DOHH2 (cell line): ENCODE measurements around the gene CABP1.

Source experiments
- H3F3A ChIP-seq: fragments of 200-600 bp; sonication (generic), shearing (Covaris generic); 2 replicates; pipeline ENCODE4 v1.6.0; 2016; ENCODE audit warnings: antibody characterized with exemption, mild to moderate bottlenecking; ENCODE audit not compliant: control insufficient read depth, insufficient read depth
- H3K27ac ChIP-seq: fragments of 200-600 bp; sonication (generic); 2 replicates; pipeline ENCODE4 v1.5.1; 2014; ENCODE audit warnings: low read depth, mild to moderate bottlenecking, low read length, moderate library complexity
- H3K27me3 ChIP-seq: fragments of 200-600 bp; sonication (generic); 2 replicates; pipeline ENCODE4 v1.6.1; 2014; ENCODE audit warnings: mild to moderate bottlenecking, low read length, mixed read lengths; ENCODE audit not compliant: control insufficient read depth
- H3K36me3 ChIP-seq: fragments of 200-600 bp; sonication (generic); 2 replicates; pipeline ENCODE4 v1.6.1; 2014; ENCODE audit warnings: mild to moderate bottlenecking, low read length, moderate library complexity, mixed read lengths; ENCODE audit not compliant: control insufficient read depth
- H3K4me1 ChIP-seq: fragments of 200-600 bp; sonication (generic); 2 replicates; pipeline ENCODE4 v1.6.1; 2014; ENCODE audit warnings: mild to moderate bottlenecking, low read length, mixed read lengths; ENCODE audit not compliant: control insufficient read depth
- H3K4me2 ChIP-seq: fragments of 200-600 bp; sonication (generic); 2 replicates; pipeline ENCODE4 v1.6.0; 2014; ENCODE audit warnings: mild to moderate bottlenecking, low read length, moderate library complexity
- H3K4me3 ChIP-seq: fragments of 200-600 bp; sonication (generic); 2 replicates; pipeline ENCODE4 v1.5.1; 2014; ENCODE audit warnings: mild to moderate bottlenecking, low read length, mixed read lengths
- H3K79me2 ChIP-seq: fragments of 200-600 bp; sonication (generic); 2 replicates; pipeline ENCODE4 v1.6.1; 2014; ENCODE audit warnings: mild to moderate bottlenecking, low read length, mixed read lengths; ENCODE audit not compliant: control insufficient read depth
- H3K9me2 ChIP-seq: fragments of 200-600 bp; sonication (generic); replicated peaks from 2 replicates; pipeline ENCODE4 v1.6.1; 2014; ENCODE audit warnings: mild to moderate bottlenecking, low read length, mixed read lengths; ENCODE audit not compliant: control insufficient read depth
- H3K9me3 ChIP-seq: fragments of 200-600 bp; sonication (generic); 2 replicates; pipeline ENCODE4 v1.6.1; 2014; ENCODE audit warnings: antibody characterized with exemption, low read length, mixed read lengths; ENCODE audit not compliant: control insufficient read depth, insufficient read depth
- H4K20me1 ChIP-seq: fragments of 200-600 bp; sonication (generic); 2 replicates; pipeline ENCODE4 v1.6.0; 2014; ENCODE audit warnings: low read depth, mild to moderate bottlenecking, antibody characterized with exemption, low read length, moderate library complexity; ENCODE audit not compliant: control insufficient read depth, insufficient read depth
- CTCF ChIP-seq: fragments of 200-600 bp; sonication (generic); IDR thresholded peaks from one replicate; pipeline ENCODE4 v1.5.1; 2014; ENCODE audit warnings: antibody characterized with exemption, mild to moderate bottlenecking, low read depth, low read length; ENCODE audit not compliant: poor library complexity, severe bottlenecking
- EZH2phosphoT487 ChIP-seq: fragments of 200-600 bp; sonication (generic); IDR thresholded peaks from 2 replicates; pipeline ENCODE4 v1.6.1; 2017; ENCODE audit warnings: borderline replicate concordance, mild to moderate bottlenecking, antibody characterized with exemption, low read length, moderate library complexity, mixed read lengths

CABP1 gene

GRCh38 chr12:120646044-120646443 lies 5.6 kb downstream of the CABP1 start:
- no peaks in the 10 kb centered on the region for H3K36me3 ChIP-seq
- peaks cover 72% of the 10 kb centered on the region for H3K27me3 ChIP-seq
- H3K9me3 ChIP-seq = no peaks in the 10 kb centered on the region
- H3K4me3 ChIP-seq = no peak overlapping the region
- H3K27ac ChIP-seq = no peak overlapping the region
- peaks cover 33% of the 10 kb centered on the region for H3K4me1 ChIP-seq
- H3K9me2 ChIP-seq = no peaks in the 10 kb centered on the region
- TF ChIP-seq EZH2phosphoT487 = no peak
- TF ChIP-seq CTCF = no peak
- no peaks in the 10 kb centered on the region for H3F3A ChIP-seq
- no peaks in the 10 kb centered on the region for H3K79me2 ChIP-seq
- H3K4me2 ChIP-seq = no peak overlapping the region
- no peaks in the 10 kb centered on the region for H4K20me1 ChIP-seq

- Histone ChIP-seq H3K9me3 (no peaks in the 10 kb centered on the region), H3K4me2 (peak overlapping the region; percentile 24; the same call in 1 of the 2 replicates), H3K27me3 (peaks cover 68% of the 10 kb centered on the region), H3K27ac (no peak overlapping the region), H3K36me3 (no peaks in the 10 kb centered on the region), H3K4me1 (peaks cover 26% of the 10 kb centered on the region), H3K9me2 (no peaks in the 10 kb centered on the region), H4K20me1 (no peaks in the 10 kb centered on the region), H3K79me2 (no peaks in the 10 kb centered on the region), H3K4me3 (no peak overlapping the region), H3F3A (no peaks in the 10 kb centered on the region)
- TF ChIP-seq EZH2phosphoT487 (no peak), CTCF (no peak)
Observed at GRCh38 chr12:120647375-120647755, 6.9 kb downstream of the CABP1 start.

- peaks cover 26% of the 10 kb centered on the region for H3K4me1 ChIP-seq
- no peaks in the 10 kb centered on the region for H3K9me3 ChIP-seq
- peaks cover 55% of the 10 kb centered on the region for H3K27me3 ChIP-seq
- H3K27ac ChIP-seq = no peak overlapping the region
- H3K9me2 ChIP-seq = no peaks in the 10 kb centered on the region
- peak overlapping the region; percentile 60 for H3K4me3 ChIP-seq
- H3F3A ChIP-seq = no peaks in the 10 kb centered on the region
- H3K79me2 ChIP-seq = no peaks in the 10 kb centered on the region
- peak overlapping the region; percentile 77 for H3K4me2 ChIP-seq
- H4K20me1 ChIP-seq = no peaks in the 10 kb centered on the region
- no peak for TF ChIP-seq EZH2phosphoT487
- TF ChIP-seq CTCF = peak; percentile 44
- H3K36me3 ChIP-seq = no peaks in the 10 kb centered on the region
Observed at GRCh38 chr12:120649442-120650232, 9.2 kb downstream of the CABP1 start.
